Hepatic stellate cell (primary cell): Measurements from ENCODE around the gene ISX.

Source experiments
- DNase-seq: peaks from one replicate; pipeline ENCODE4 v3.0.0; 2011; ENCODE audit warnings: low spot score

Gene ISX

DNA sequence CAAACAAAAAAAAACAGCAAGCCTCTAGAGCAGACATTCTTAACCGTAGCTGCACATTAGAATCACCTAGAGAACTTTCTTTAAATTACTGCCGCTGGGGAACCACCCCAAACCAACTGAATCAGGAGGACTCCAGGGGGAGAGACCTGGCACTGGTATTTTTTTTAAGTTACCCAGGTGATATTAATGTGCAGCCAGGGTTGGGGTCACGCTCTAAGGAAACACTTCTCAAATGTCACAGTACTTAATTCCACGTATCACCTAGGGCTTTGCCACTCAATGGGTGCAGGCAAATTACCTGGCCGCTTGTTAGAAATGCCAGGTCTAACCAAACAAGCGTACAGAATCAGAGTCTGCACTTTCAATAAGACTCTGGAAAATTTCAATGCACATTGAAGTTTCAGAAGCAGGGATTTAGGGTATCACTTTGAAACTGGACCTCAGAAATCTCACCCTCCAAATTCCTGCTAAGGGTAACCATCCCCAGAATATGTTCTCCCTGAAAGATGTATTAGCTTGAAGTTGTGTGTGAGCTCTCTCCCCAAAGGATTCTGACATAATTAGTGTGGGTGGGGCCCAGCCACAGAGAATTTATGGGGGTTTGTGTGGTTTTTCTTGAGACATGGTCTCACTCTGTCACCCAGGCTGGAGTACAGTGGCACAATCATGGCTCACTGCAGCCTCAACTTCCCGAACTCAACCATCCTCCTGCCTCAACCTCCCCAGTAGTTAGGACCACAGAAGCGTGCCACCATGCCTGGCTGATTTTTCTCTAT is 12.7 kb upstream of the ISX start:
- DNase-seq, result no peak

GRCh38 chr22:35054064-35054463 is 11.9 kb upstream of the ISX start:
- no peak for DNase-seq

DNA sequence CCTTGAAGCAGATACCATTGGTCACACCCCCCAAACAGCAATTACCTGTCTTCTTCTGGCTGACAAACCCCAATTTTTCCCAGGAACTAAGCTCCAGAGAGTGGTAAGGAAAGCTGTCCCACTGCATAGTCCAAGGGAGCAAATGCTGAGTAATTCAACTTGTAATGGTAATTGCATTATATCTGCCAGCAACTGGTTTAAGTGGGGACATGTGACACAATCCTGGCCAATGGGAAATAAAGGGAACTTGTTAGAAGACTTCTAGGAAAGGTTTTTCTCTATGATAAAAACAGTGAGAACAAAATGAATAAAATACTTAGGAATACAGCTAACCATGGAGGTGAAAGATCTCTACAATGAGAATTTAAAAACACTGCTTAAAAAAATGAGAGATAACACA is 9.5 kb upstream of the ISX start:
- no peak for DNase-seq

- no peak for DNase-seq
Measured at GRCh38 chr22:35057155-35057554, 8.8 kb upstream of the ISX start.

- DNase-seq, result no peak
Measured at GRCh38 chr22:35059632-35060031, 6.3 kb upstream of the ISX start.

- no peak for DNase-seq
Measured at GRCh38 chr22:35064664-35065063, 1.3 kb upstream of the ISX start.

GRCh38 chr22:35065183-35065582 is 775 bp upstream of the ISX start:
- no peak for DNase-seq

DNA sequence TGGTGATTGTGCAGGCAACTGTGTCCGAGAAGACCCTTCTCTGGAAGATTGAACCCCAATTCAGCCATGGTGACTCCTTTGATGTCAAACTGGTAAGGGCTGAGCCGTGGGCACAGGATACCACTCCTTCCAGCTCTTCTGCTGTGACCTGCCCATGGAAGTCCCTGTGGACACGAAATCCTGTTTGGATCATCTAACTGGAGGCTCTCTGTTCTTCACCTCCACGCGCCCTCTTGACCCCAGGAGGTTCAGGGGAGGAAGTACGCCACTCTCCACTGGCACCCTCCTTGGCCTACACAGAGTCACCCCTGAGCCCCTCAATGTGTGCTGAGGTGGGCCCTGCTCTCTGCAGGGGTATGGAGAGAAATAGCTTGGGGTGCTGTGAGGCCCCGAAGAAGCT is 810 bp downstream of the ISX start:
- DNase-seq, result no peak

DNA sequence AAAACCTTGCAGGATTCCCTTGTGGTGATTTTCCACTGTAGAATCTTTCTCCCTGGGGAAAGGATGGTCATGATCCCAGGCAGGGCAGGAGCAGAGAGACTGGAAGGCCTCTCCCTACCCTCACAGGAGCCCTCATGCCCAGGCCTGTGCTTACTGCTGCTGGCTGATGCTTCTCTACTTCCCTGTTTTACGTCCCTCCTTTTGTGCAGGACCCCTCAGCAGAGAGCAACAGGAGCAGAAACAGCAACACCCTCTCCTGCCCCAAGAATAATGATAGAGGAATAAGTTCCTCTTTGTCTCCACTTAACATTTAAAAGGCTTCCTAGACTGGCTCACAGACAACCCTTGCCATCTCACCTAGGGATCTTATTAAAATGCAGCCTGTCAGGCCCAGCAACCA is 3.6 kb downstream of the ISX start:
- DNase-seq, result no peak

DNA sequence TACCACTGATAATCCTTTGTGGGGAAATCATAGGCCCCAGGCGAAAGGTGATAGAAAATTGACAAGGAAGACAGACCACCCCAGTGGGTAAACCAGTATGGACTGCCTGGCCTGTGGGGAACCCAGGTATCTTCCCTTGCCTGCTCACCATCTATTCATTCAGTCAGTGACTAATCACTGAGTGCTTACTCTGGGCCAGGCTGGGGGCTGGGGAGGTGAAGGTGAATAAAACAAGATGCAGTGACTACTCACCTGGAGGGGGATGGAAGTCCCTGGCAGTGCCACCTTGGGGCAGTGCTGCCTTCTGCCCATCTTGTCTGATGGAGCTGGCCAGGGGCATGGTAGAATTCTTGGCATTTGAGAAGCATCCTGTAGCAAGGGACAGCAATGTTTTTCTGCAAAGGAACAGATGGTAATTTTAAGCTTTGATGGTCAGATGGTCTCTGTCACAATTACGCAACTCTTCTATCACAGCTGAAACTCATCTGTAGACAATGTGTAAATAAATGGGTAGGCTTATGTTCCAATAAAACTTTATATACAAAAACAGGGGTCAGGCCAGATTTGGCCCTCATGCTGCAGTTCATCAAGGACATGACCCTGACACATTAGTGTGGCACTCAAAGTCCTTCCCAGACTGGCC is 4.6 kb downstream of the ISX start:
- no peak for DNase-seq

GRCh38 chr22:35071784-35072183 is 5.8 kb downstream of the ISX start:
- no peak for DNase-seq

DNA sequence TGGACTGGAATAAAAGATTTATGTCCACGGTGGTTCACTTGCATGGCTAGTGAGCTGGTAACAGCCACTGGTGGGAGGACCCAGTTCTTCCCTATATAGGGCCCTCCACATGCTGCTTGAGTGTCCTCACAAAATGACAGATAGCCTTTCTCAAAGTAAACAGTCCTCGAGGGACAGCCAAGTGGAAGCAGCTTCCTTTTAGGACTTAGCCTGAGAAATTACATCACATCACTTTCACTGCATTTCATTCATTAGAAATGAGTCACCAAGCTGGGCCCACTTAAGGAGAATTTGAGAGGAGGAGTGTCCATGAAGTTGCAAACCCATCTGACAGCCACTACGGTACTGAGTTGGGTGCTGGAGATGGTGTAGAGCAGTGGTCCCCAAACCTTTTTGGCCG is 7.0 kb downstream of the ISX start:
- no peak for DNase-seq

DNA sequence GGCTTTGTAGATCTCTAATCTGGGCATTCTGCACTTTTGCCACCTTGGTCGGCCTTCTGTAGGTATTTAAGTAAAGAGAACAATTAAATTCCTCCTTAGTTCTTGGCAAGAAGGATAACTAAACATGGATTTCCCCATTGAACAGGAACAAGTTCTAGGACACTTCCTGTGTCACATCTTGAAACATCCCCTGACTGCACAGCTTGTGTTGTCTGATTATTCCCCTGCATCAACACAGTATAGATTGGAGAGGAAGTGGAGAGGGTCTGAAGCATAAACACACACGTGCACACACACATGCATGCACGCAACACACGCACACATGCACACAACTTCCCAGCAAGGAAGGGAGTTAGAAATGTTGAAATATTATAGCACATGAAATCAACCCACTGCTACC is 8.6 kb downstream of the ISX start:
- DNase-seq, result no peak

DNA sequence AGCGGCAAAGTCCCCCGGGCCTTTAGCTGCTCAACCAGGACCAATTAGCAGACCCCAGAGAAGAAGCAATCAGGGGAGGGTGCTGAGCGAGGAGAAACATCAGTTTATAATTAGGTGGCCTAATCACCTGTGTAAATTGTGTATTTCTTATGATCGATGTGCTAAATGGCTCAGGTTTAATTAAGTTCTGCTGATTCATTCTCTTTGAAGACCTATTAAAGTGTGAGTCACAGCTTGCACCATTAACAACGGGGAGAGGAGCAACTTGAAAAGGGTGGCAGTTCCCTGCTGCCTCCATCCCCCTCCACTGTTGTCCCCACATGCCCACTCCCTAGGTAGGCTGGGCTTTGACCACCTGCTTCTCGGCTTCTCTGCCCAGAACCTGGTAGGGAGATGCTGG is 10.7 kb downstream of the ISX start:
- no peak for DNase-seq

GRCh38 chr22:35085621-35086020 is 19.7 kb downstream of the ISX start:
- DNase-seq, result no peak

DNA sequence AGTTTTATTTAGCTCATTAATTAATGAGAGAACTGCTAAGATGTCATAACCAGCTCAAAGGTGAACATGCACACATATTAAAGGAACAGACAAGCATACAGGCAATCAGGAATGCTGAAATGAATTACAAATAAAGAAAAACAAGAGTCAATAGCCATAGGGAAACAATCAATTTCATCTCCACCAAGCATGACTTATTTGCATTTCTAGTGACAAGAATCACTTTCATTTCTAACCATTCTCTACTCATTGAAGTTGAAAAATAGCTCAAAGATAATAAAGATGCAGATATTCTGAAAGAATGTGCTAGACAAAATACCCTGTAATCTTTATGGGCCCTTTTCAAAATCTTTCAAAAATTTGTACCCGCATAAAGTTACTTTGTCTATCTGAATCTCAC is 23.2 kb downstream of the ISX start:
- no peak for DNase-seq

GRCh38 chr22:35092406-35092805 is 26.4 kb downstream of the ISX start:
- DNase-seq, result no peak

GRCh38 chr22:35098921-35099320 is 33.0 kb downstream of the ISX start:
- DNase-seq, result no peak

GRCh38 chr22:35099883-35100282 is 33.9 kb downstream of the ISX start:
- DNase-seq, result no peak

GRCh38 chr22:35102663-35103062 is 36.7 kb downstream of the ISX start:
- DNase-seq, result no peak

DNA sequence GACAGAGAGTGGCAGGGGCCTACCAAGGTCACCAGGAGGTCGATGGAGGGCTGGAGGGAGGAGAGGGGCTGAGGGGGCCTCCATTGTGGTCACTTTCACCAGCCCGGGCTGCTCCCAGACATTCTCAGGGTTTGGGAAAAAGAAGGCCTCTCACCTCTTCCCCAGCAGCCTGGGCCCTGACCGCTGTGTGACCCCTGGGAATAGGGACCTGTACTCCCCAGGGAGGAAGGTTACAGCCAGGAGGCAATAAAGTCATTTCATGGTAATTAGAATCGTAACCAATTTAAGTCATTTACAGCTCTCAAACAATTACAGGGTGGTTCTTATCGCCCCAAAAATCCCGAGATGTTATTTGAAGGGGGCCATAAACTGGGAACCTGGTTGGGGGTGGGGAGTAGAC is 37.8 kb downstream of the ISX start:
- DNase-seq, result no peak

- DNase-seq, result no peak
Measured at GRCh38 chr22:35104491-35104890, 38.5 kb downstream of the ISX start.

- no peak for DNase-seq
Measured at GRCh38 chr22:35109616-35110015, 43.7 kb downstream of the ISX start.

DNA sequence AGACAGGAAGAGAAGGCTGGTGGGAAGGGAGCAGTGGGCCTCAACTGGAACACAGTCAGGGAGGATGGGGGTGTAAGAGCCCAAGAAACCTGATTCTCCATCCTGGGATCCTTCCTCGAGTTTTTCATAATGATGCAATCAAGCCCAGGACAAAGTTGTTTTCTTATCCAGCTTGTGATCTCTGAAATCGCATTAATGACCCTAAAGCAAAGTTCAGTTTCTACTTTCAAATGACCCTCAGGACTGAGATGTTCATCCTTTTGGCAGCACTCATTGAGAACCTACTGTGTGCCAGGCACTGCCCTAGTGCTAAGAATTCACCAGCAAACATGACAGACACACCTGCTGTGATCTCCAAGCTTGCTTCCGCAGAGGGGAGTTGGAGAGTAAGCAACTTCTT is 45.3 kb downstream of the ISX start:
- DNase-seq, result no peak
